HG03575 (cell line): ENCODE results near the gene UMODL1.

Source experiments
- ATAC-seq: cut with Tn5 transposase; IDR thresholded peaks from one replicate; pipeline ENCODE4 v1.9.1; 2021; ENCODE audit not compliant: unreplicated experiment, insufficient number of reproducible peaks, low FRiP score; ENCODE audit errors: extremely low read depth

Gene UMODL1

GRCh38 chr21:42191064-42191463 lies 119.9 kb downstream of the UMODL1 start:
- no peak for ATAC-seq

GRCh38 chr21:42191696-42192595 lies 120.8 kb downstream of the UMODL1 start:
- no peak for ATAC-seq
